OCI-M2 (cell line): ENCODE measurements around the gene UBE2H.
"Not testable (repeated sequence)": the region's sequence is repeated elsewhere in the genome, so short reads cannot be mapped to it uniquely, and the experiment has no call there.

Experiments used
- DNase-seq: peaks from one replicate; lab custom pipeline; 2025; ENCODE audit not compliant: unreplicated experiment; lab: John Stamatoyannopoulos, UW

UBE2H gene

DNA sequence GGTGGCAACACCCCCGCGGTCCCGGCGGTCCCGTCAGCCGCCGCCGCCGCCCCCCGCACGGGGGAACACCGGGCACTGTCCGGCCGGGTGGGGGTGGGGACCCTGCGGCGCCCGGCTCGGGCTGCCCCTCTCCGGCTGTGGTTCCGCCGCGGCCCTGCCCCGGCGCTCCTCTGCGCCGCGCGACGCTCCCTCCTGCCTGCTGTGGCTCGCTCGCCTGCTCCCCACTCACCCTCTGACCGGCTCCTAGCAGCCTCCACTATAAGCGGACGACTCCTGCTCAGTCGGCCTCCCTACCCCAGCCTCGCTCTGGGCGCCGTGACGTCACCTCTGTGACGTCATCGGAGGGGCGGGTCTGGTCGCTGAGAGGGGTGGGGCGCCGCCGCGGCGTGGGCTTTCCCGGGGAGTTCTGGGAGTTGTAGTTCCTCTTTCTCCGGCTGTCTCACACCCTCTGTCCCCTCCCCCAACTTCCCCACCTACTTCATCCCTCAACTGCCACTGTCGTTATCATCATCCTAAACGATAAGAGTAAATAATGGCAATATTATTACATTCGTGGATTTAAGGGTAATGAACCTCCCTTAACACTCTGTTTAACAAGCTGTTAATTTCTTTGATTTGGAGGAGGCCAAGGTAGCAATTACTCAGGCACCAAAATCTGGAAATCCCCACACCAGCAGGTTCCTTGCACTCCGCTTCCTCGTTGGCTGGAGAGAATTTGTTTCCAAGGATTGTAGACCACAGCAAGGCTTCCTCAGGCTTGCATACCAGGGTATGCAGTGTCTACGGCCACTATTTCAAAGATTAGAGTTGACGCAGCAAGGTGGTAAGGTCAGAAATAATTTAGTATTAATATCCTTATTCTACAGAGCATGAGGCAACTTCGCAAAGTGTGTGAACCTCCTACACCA is at the start of gene UBE2H:
UBE2H (minus strand) TSS at position 308 of the 908 bp plus-strand sequence. CDS start 405 bp downstream, outside the sequence.
- peak; percentile 67 for DNase-seq

DNA sequence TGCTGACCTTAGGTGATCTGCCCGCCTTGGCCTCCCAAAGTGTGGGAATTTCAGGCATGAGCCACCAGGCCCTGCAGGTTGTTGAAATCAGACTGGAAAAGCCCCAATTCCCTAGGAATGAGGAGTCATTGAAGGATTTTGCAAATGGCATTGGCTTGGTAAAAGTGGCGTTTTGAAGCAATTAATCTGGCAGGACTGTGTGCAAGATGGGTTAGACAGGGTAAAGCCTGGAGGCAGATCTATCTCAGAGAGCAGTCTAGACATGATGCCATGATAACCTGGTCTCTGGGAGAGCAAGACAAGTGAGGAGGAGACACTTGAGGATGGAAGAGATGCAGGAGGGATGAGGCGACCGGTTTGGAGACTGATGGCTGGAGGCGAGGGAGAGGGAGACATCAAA is 45.7 kb upstream of the UBE2H start:
- DNase-seq: no peak

DNA sequence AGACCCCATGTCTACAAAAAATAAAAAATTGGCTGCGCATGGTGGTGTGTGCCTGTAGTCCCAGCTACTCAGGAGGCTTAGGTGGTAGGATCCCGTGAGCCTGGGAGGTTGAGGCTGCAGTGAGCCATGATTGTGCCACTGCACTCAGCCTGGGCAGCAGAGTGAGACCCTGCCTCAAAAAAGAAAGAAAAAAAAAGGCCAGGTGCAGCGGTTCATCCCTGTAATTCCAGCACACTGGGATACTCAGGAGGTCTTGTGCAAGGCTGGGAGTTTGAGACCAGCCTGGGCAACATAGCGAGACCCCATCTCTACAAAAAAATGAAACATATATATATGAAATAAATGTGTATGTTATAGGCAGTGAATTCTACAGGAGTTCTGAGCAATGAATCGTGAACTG is 44.5 kb upstream of the UBE2H start:
- DNase-seq: no peak

DNA sequence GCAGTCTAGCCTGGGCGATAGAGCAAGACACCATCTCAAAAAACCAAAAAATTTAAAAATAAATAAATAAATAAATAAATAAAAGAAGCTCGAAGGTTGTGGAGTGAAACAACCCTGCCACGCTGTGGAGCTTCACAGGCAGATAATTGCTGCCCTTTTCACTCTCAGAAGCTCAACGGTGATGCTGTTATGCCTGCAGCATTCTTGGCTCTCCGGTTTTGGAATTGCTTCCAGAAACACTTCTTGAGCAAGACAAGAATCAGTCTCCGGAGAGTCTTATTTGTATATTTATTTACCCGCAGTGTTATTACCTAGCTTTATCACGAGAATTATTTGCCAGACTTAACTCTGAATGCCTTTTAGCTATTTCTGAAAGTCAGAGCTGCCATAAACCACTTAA is 40.5 kb upstream of the UBE2H start:
- DNase-seq: no peak

DNA sequence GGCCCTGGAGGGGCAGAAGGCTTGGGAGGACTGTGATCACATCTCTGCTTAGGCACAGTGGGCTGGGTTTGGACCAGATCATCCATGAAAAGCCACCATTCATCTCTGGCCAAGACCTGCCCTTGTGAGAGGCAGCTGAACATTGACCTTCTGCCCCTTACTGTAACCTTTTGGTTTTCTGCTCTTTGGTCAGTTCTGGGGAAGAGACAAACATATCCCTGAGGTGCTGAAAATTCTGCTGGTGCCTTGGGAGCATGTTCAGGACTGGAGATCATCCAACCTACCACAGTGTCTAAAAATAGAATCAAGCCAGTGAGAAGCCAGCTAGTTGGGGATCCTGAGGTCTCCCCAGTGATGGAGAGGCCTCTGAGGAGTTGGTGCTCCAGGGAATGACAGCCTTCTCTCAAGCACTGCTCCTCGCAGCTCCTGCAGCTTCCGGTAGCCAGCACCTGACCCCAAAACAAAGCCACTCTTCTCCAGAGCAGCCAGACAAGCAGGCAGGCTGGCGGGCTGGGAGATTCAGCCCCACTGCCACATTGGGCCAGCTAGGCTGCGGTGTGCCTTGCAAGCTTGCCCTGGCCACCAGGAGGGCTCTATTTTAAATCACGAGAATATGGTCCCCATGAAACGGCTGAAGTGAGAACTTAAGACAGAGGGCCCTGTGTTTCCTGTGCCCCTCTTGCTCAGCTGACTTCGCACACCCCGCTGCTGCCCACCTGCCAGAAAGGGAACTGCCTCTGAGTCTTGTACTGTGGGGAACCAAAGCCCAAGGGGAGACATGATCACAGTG is 37.8 kb upstream of the UBE2H start:
- DNase-seq: no peak

DNA sequence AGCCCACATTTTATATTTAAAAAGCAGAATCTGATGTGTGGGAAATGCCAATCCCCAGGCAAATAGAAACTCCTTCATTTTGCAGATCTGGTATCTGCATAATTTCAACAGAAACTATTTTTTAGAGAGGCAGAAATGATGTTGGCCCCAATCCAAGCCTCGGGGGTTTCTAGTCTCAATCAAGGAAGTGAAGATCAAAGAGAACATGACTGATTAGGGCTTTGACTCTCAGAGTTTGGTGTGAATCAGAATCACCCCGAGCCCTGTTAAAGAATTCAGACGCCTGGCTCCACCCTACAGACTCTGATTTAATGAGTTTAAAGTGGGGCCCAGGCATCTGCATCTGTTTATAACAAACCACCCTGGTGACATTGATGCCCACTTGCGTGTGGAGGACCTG is 36.7 kb upstream of the UBE2H start:
- DNase-seq: no peak

DNA sequence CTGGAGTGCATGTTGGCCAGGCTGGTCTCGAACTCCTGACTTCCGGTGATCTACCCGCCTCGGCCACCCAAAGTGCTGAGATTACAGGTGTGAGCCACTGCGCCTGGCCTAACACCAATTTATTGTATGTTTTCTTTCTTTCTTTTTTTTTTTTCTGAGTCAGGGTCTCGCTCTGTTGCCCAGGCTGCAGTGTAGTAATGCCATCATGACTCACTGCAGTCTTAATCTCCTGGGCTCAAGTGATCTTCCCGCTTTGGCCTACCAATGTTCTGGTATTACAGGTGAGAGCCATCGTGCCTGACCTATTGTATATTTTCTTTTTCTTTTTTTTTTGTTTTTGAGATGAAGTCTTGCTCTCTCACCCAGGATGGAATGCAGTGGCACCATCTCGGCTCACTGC is 33.8 kb upstream of the UBE2H start:
- DNase-seq: no peak

DNA sequence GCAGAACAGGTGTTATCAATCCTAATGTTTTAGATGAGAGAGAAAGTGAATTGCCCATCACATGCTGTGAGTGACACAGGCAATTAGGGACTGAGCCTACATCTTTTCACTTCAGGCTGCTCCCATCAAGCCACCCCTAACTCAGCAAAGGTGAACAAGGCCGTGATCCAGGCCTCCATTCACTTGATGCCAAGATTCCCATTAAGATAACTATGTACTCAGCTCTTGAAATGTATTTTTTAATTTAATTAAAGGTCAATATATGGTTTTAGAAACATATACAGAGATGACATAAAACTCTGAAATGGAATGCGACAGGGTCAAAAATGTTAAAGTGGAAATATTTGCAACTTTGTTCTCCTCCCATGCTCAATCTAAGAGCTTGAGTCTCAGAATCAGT is 27.9 kb upstream of the UBE2H start:
- DNase-seq: no peak

DNA sequence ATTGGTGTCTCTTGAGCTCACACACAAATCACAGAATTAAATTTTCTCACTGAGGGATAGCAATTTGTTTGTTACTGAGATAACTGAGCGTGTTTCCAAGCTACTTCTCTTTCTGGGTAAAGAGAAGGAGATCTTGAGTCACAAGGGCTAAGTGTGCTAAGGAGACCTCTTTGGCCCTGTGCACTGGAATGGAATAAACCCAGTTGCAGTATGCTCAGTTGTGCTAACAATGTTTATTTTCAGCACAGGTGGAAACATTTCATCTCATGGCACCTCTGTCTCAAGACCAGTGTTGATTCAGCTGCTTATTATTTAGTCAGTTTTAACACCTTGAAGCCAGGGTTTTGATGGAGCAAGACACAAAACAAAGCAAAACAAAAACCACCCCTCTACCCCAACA is 22.5 kb upstream of the UBE2H start:
- DNase-seq: no peak

DNA sequence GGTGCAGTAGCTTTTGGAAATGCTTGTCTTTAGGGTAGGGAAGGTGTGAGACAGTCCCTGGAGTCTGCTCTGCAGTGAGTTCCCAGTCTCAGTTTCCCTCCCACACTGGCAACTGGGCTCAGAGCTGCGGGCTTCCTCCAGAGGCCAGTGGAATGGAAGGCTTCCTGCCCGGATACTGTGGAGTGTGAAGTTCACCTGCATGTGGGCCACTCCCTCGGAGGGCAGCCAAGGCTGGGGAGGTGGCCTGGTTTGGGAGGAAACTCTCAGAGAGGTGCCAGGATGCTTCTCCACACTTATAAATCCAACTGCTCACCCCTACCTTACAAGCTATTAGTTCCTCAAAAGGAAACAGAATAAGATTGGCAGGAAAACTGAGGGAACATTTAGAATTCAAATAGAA is 18.1 kb upstream of the UBE2H start:
- no peak for DNase-seq

DNA sequence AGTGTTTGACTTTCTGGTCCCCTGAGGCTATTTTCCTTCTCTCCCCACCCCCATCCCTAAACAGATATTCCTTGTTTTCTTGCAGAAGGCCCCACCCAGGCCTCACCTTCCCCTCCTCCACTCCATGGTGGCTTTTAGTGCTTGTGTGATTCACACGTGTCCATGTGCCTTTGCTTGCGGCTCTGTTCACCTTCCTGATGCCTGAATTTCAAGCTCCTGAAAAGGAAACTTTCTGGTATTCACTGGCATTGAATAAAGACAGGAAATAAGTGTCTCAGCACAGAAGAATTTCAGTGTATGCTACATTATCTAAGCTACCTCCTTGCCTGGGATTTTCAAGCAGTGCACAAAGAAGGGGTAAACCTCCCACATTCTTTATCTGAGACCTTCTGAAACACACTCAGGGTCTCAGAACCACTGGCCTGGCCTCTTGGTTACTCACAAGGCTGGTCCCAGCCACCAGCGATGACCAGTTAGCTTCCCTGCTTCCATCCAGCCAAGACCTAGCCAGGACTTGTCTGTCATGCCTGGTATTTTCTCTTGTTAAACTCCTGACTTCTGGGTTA is 17.2 kb upstream of the UBE2H start:
- DNase-seq: peak; percentile 47

DNA sequence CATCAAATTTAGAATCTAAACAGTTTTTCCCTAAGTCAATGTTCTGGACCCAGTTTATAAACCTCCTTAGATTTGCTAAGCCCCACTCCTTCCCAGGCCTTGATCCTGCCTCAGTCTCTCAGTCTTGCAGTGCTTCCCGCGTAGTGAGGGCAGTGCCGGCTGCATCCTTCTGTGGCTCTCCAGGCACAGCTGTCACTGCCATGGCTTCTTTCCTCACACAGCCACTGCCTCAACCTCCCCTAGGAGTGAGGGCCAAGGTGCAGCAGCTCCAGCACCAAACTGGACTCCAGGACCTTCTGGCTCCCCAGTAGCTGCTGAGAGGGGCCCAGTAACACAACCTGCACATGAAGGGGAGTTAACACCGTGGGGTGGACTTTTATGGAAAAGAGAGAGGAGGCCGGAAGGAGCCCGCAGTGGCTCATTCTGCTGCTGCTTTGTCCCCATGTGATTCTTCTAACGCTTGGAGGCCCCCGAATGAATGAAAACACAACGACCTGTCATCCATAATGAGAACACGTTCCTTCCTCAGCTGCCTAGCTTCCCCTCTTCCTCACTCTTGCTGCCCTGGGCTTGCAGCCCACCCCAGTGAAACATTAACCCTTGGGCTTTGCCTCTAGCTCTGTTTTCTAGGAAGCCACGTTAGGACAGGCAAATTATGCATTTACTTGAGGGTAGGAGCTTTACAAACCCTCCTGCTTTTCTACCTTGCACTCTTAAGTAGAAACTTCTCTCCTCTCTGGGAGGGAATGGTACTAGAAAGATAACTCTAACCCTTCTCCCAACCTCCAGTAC is 16.0 kb upstream of the UBE2H start:
- DNase-seq: no peak

DNA sequence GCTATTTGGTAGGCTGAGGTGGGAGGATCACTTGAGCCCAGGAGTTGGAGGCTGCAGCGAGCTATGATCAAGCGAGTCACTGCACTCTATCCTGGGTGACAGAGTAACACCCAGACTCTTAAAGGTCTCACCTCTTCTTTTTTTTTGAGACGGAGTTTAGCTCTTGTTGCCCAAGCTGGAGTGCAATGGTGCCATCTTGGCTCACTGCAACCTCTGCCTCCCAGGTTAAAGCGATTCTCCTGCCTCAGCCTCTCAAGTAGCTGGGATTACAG is 7.4 kb upstream of the UBE2H start:
- not testable (repeated sequence) for DNase-seq

DNA sequence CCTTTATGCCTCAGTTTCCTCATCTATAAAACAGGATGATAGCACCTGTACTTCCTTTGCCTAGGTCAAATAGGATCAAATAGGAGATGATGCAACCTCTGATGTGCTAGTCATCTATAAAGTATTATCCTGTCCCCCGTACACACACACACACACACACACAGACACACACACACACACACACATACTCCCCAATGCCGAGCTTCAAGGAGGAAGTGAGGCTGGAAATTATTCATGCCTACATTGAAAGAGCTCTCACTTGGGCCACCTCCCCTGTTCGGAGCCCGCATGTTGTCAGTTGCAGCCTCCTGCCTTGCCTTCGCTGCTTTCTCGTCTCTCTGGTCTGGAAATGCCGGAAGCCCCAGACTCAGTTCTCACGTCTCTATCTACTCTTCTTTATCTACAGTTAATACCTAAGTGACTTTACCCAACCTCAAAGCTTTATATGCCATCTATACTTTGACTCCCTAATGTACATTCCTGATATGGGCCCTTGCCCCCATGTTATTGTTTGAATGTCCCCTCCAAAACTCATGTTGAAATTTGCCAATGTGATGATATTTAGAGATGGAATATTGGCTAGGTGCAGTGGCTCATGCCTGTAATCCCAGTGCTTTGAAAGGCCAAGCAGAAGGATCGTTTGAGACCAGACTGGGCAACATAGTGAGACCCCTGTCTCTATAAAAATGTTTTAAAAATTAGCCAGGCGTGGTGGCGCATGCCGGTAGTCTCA is 6.9 kb upstream of the UBE2H start:
- DNase-seq: no peak

DNA sequence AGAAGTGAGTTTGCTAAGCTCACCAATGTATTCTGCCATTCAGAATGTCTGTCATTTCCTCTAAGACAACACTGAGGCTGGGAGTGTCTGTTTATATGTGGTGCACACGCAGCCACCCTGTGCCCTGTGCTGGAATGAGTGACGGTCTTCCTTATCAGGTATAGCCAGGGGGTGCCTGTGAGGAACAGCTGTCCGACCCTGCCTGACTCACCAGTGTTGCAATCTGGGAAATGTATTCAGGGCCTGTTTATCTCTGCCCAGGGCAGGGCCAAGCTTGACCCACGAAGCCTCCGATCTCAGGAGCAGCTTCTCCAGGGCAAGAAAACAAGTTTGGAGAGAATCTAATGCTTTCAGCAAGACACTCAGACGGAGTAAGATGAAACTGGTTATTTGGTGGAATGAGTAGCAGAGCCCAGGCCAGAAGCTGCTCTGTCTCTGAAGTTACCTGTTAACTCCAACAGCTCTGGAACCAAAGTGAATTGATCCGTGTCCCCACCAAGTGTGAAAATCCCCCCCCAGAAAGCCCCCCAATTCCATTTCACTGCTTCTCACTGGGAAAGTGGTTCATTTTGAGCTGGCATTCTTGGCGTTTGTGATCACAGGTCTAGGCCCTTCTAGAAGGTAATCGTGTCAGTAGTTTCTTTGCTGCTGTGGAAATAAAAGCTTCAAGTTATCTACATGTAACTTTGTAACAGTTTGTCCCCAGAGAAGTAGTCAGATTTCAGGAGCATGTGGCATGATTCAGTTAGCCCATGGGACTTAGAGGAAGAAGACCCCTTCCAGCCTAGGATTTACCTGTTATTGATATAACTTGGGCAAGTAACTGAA is 6.1 kb upstream of the UBE2H start:
- peak; percentile 92 for DNase-seq

DNA sequence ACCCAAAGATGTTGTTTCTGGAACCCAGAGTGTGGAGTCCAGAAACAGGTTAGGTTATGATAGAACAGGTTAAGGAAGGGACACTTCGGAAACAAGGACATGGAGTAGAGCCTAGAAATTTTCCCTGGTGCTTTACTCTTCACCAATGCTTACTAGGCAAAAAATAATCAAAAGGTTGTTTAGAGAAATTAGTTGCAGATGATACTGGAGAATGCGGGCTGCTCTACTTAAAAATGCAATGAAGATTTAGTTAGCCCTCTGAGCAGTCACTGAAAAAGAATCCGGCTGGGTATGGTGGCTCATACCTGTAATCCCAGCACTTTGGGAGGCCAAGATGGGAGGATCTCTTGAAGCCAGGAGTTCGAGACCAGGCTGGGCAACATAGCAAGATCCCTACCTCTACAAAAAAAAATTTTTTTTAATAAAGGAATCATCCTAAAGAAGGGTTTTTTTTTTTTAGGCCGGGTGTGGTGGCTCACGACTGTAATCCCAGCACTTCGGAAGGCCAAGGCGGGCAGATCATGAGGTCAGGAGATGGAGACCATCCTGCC is 3.3 kb upstream of the UBE2H start:
- no peak for DNase-seq

DNA sequence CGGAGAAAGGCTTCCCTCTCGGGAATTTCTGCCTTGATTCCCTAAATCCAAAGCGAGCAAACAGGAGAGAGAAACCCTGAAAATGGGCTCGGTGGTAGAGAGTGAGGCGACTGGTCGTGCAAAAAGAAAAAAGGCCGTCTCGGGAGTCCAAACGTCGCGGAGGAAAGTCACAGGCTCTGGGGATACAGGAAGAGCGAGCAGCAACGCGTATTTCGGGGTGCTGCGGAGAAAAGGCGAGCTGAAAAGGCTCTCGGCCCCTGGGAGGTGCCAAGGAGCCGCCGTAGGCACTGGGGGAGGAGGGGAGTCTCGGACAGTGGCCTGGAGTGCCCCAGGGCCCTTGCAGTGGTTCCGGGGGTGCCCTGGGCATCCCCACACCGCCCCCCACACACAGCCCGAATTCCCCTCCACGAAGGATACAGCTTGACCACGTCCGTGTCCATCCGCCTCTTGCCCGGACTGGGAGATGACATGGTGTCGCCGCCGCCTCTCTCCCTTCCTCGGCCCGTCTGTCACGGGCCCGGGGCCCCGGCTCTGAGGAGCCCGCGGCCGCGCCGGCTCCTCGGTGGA is 591 bp downstream of the UBE2H start:
- DNase-seq: no peak

DNA sequence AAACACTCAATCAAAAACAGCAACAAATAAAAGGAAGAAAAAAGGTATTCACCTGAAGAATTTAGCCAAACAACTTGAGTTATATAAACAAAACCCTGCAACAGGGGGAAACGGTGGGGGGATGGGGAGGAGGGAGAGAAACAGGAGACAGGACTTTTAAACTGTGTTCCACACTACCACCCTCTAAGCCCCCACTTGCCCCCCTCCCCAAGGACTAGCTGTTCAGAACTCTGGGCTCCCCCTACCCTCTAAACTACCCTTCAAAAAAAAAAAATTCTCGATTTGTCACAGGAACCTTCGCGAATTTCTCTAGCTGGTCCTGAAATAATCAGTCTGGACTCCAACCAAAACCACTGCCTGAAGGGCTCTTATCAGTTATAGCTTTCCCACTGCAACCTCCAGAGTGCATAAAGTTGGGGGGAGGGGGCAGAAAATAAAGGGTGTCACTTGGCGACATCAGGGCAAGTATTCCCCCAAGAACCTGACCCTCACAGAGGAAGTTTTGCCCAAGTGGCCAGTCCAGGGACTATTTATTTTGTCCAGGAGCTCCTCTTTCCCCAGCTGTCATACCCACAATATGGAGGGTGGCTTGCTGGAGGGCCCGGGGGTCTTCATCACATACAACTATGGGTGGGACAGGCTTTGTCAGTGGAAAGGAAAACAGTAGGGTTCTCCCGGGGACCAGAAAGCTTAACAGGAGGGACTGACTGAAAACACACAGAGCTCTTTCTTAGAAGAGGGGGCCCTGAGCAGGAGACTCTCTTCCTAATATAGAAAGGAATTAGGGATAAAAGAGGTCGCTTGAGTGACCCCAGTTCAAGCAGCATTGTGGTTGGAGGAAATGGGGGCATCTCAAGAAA is 1.3 kb downstream of the UBE2H start:
- no peak for DNase-seq
